Liver (tissue), 9 donors: ENCODE measurements around the gene LCA5. TPM values are rescaled to one million over a fixed set of nuclear protein-coding genes. Genes with fewer than 3 reads are reported as not detected.

Experiments used
- DNase-seq: peaks from one replicate; pipeline ENCODE4 v3.0.0-alpha.2; 2017; ENCODE audit warnings: low spot score
- H3K27ac ChIP-seq, 2 donors: one replicate each; pipeline ENCODE4 v1.7.0; 2013; ENCODE audit warnings: inconsistent platforms in 2 of 2, low read length in 2 of 2, control low read depth in 1 of 2, low read depth in 1 of 2, mild to moderate bottlenecking in 1 of 2
- H3K27me3 ChIP-seq, 4 donors: one replicate each; pipeline versions ENCODE4 v1.6.1 to v1.7.0; 2013; ENCODE audit warnings: low read length in 3 of 4, inconsistent platforms in 1 of 4, mild to moderate bottlenecking in 1 of 4, moderate library complexity in 1 of 4; ENCODE audit not compliant: control insufficient read depth in 4 of 4, insufficient read depth in 4 of 4
- H3K36me3 ChIP-seq, 4 donors: one replicate each; pipeline versions ENCODE4 v1.6.1 to v1.7.0; 2013; ENCODE audit warnings: low read length in 3 of 4, mild to moderate bottlenecking in 3 of 4, low read depth in 1 of 4, moderate library complexity in 1 of 4; ENCODE audit not compliant: control insufficient read depth in 4 of 4, insufficient read depth in 3 of 4
- H3K4me1 ChIP-seq, 4 donors: one replicate each; pipeline versions ENCODE4 v1.6.1 to v1.7.0; 2013; ENCODE audit warnings: low read length in 3 of 4, mild to moderate bottlenecking in 3 of 4, moderate library complexity in 1 of 4; ENCODE audit not compliant: control insufficient read depth in 4 of 4, insufficient read depth in 4 of 4
- H3K4me3 ChIP-seq, 3 donors: one replicate each; pipeline versions ENCODE4 v1.6.1 to v1.7.0; 2013; ENCODE audit warnings: low read length in 3 of 3, control low read depth in 1 of 3, low read depth in 1 of 3, mild to moderate bottlenecking in 1 of 3
- H3K9ac ChIP-seq, 2 donors: one replicate each; pipeline ENCODE4 v1.7.0; 2013; ENCODE audit warnings: low read length in 2 of 2, mild to moderate bottlenecking in 2 of 2, moderate library complexity in 2 of 2, control low read depth in 1 of 2, low read depth in 1 of 2
- H3K9me3 ChIP-seq, 4 donors: one replicate each; pipeline versions ENCODE4 v1.6.1 to v1.7.0; 2013; ENCODE audit warnings: low read length in 3 of 4; ENCODE audit not compliant: control insufficient read depth in 4 of 4
- EGR1 ChIP-seq, 2 donors: IDR thresholded peaks; 2 replicates each; pipeline ENCODE4 v1.6.1; 2016 to 2018; ENCODE audit warnings: antibody characterized with exemption in 2 of 2, low read depth in 2 of 2
- FOXA1 ChIP-seq: IDR thresholded peaks from 2 replicates; pipeline ENCODE4 v1.6.1; 2016; ENCODE audit warnings: antibody characterized with exemption
- FOXA2 ChIP-seq: IDR thresholded peaks from 2 replicates; pipeline ENCODE4 v1.6.1; 2016; ENCODE audit warnings: antibody characterized with exemption
- GABPA ChIP-seq, 2 donors: IDR thresholded peaks in 1 of 2; conservative IDR thresholded peaks in 1 of 2; 2 replicates each; pipeline ENCODE4 v1.6.1; 2016; ENCODE audit warnings: antibody characterized with exemption in 2 of 2, mild to moderate bottlenecking in 1 of 2, moderate library complexity in 1 of 2
- HNF4A ChIP-seq, 2 donors: conservative IDR thresholded peaks; 2 replicates each; pipeline ENCODE4 v1.6.1; 2016; ENCODE audit warnings: antibody characterized with exemption in 2 of 2, mild to moderate bottlenecking in 2 of 2
- HNF4G ChIP-seq: IDR thresholded peaks from 2 replicates; pipeline ENCODE4 v1.6.1; 2016; ENCODE audit warnings: antibody characterized with exemption
- JUND ChIP-seq, 2 donors: IDR thresholded peaks; 2 replicates each; pipeline ENCODE4 v1.6.1; 2016; ENCODE audit warnings: antibody characterized with exemption in 2 of 2
- MAX ChIP-seq: IDR thresholded peaks from 2 replicates; pipeline ENCODE4 v1.6.1; 2016; ENCODE audit warnings: antibody characterized with exemption
- NR2F2 ChIP-seq: IDR thresholded peaks from 2 replicates; pipeline ENCODE4 v1.6.1; 2016; ENCODE audit warnings: antibody characterized with exemption
- RAD21 ChIP-seq, 2 donors: IDR thresholded peaks; 2 replicates each; pipeline ENCODE4 v1.6.1; 2016; ENCODE audit warnings: antibody characterized with exemption in 2 of 2, mild to moderate bottlenecking in 2 of 2
- RXRA ChIP-seq, 2 donors: IDR thresholded peaks; 2 replicates each; pipeline ENCODE4 v1.6.1; 2017 to 2018; ENCODE audit warnings: antibody characterized with exemption in 2 of 2, mild to moderate bottlenecking in 1 of 2
- SP1 ChIP-seq: IDR thresholded peaks from 2 replicates; pipeline ENCODE4 v1.6.1; 2018; ENCODE audit warnings: antibody characterized with exemption, mild to moderate bottlenecking
- TAF1 ChIP-seq: conservative IDR thresholded peaks from 2 replicates; pipeline ENCODE4 v1.6.1; 2016; ENCODE audit warnings: antibody characterized with exemption, mild to moderate bottlenecking
- YY1 ChIP-seq: IDR thresholded peaks from 2 replicates; pipeline ENCODE4 v1.6.1; 2016; ENCODE audit warnings: antibody characterized with exemption, mild to moderate bottlenecking
- WGBS: extraction: QIAGEN DNeasy Blood & Tissue Kit; methylation state at CpG from one replicate; pipeline ENCODE4 v1.1.7; 2013; 5-methylcytosine and 5-hydroxymethylcytosine counted together
- polyA plus RNA-seq, 2 donors: library from polyadenylated mRNA; stranded (reverse) in 1 of 2; unstranded in 1 of 2; fragments of 200-250 nt in 1 of 2; fragments of >200 nt in 1 of 2; fragmentation: Nextera tagmentation in 1 of 2; extraction: Ambion mirVana in 1 of 2; gene quantifications; one replicate each; pipeline versions ENCODE4 v1.2.1 to v1.2.3, GENCODE V29; 2013 to 2015
- total RNA-seq, 2 donors: library from RNA; depleted of rRNA; stranded (reverse); fragments of >200 nt; gene quantifications; one replicate each; pipeline ENCODE4 v1.2.3, GENCODE V29; 2014
- TF ChIP-seq, protein P1 (sequence below): IDR thresholded peaks from 2 replicates; pipeline ENCODE4 v1.6.1; 2016; ENCODE audit warnings: antibody characterized with exemption, mild to moderate bottlenecking
- TF ChIP-seq, protein P2 (sequence below): IDR thresholded peaks from 2 replicates; pipeline ENCODE4 v1.6.1; 2016; ENCODE audit warnings: antibody characterized with exemption
- TF ChIP-seq, protein P3 (sequence below): IDR thresholded peaks from 2 replicates; pipeline ENCODE4 v1.6.1; 2016; ENCODE audit warnings: antibody characterized with exemption
- TF ChIP-seq, protein P4 (sequence below): fragments of 150-350 bp; IDR thresholded peaks from 2 replicates; pipeline ENCODE4 v1.5.1; 2017; ENCODE audit warnings: improper control_type of control experiment, low read depth, low read length; ENCODE audit not compliant: missing input control
- donor health status: healthy.
- donor health status: healthy.
- donor health status: healthy.
- donor health status: healthy.
- donor health status: healthy.

Gene LCA5
- total and polyA plus RNA-seq, 4 donors, result 0.39 to 1.8 (median 0.65) TPM

DNA sequence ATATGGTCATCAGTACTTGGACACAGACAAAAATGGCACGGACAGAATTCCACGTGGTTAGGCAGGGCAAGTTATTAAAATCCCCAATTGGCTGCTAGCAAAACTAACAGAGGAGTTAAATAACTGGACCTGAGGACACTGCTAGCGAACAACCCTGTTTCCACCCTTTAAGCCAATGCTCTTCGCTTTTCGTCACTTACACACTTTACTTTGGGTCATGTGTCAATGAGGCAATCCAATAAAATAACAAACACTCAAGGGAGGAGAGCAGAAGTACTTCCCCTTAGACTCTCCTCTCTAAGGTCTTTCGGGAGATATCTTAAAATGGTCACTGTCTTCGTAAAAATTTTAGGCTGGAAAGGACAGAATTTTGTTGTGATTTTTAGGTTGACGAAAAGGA, 68.6 kb downstream of the LCA5 start:
- no peaks in the 10 kb centered on the region for H3K9me3 ChIP-seq
- WGBS, result 76% methylated on average over 8 of the region's 8 CpGs
- no peak overlapping the region for H3K4me3 ChIP-seq
- no peaks in the 10 kb centered on the region for H3K4me1 ChIP-seq
- no peak overlapping the region for H3K9ac ChIP-seq
- TF ChIP-seq YY1 (no peak), TAF1 (no peak), EGR1 (IDR thresholded peaks at IDR 0.05; ENCODE audit: low read depth in 2 of 2) (no peak), FOXA2 (no peak), RAD21 (IDR thresholded peaks at IDR 0.05) (no peak), MAX (no peak), FOXA1 (no peak), HNF4A (conservative IDR thresholded peaks at IDR 0.05) (no peak), NR2F2 (no peak), SP1 (no peak), GABPA (IDR thresholded peaks at IDR 0.05 in 1 of 2, conservative IDR thresholded peaks at IDR 0.05 in 1 of 2) (no peak), HNF4G (no peak), RXRA (IDR thresholded peaks at IDR 0.05) (no peak), JUND (IDR thresholded peaks at IDR 0.05) (no peak)
- TF ChIP-seq, protein P1, sequence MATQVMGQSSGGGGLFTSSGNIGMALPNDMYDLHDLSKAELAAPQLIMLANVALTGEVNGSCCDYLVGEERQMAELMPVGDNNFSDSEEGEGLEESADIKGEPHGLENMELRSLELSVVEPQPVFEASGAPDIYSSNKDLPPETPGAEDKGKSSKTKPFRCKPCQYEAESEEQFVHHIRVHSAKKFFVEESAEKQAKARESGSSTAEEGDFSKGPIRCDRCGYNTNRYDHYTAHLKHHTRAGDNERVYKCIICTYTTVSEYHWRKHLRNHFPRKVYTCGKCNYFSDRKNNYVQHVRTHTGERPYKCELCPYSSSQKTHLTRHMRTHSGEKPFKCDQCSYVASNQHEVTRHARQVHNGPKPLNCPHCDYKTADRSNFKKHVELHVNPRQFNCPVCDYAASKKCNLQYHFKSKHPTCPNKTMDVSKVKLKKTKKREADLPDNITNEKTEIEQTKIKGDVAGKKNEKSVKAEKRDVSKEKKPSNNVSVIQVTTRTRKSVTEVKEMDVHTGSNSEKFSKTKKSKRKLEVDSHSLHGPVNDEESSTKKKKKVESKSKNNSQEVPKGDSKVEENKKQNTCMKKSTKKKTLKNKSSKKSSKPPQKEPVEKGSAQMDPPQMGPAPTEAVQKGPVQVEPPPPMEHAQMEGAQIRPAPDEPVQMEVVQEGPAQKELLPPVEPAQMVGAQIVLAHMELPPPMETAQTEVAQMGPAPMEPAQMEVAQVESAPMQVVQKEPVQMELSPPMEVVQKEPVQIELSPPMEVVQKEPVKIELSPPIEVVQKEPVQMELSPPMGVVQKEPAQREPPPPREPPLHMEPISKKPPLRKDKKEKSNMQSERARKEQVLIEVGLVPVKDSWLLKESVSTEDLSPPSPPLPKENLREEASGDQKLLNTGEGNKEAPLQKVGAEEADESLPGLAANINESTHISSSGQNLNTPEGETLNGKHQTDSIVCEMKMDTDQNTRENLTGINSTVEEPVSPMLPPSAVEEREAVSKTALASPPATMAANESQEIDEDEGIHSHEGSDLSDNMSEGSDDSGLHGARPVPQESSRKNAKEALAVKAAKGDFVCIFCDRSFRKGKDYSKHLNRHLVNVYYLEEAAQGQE, result no peak
- TF ChIP-seq, protein P2, sequence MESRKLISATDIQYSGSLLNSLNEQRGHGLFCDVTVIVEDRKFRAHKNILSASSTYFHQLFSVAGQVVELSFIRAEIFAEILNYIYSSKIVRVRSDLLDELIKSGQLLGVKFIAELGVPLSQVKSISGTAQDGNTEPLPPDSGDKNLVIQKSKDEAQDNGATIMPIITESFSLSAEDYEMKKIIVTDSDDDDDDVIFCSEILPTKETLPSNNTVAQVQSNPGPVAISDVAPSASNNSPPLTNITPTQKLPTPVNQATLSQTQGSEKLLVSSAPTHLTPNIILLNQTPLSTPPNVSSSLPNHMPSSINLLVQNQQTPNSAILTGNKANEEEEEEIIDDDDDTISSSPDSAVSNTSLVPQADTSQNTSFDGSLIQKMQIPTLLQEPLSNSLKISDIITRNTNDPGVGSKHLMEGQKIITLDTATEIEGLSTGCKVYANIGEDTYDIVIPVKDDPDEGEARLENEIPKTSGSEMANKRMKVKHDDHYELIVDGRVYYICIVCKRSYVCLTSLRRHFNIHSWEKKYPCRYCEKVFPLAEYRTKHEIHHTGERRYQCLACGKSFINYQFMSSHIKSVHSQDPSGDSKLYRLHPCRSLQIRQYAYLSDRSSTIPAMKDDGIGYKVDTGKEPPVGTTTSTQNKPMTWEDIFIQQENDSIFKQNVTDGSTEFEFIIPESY, result no peak
- TF ChIP-seq, protein P3, sequence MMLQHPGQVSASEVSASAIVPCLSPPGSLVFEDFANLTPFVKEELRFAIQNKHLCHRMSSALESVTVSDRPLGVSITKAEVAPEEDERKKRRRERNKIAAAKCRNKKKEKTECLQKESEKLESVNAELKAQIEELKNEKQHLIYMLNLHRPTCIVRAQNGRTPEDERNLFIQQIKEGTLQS, result no peak
- TF ChIP-seq, protein P4, sequence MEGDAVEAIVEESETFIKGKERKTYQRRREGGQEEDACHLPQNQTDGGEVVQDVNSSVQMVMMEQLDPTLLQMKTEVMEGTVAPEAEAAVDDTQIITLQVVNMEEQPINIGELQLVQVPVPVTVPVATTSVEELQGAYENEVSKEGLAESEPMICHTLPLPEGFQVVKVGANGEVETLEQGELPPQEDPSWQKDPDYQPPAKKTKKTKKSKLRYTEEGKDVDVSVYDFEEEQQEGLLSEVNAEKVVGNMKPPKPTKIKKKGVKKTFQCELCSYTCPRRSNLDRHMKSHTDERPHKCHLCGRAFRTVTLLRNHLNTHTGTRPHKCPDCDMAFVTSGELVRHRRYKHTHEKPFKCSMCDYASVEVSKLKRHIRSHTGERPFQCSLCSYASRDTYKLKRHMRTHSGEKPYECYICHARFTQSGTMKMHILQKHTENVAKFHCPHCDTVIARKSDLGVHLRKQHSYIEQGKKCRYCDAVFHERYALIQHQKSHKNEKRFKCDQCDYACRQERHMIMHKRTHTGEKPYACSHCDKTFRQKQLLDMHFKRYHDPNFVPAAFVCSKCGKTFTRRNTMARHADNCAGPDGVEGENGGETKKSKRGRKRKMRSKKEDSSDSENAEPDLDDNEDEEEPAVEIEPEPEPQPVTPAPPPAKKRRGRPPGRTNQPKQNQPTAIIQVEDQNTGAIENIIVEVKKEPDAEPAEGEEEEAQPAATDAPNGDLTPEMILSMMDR, result no peak
- H3K27me3 ChIP-seq, result no peaks in the 10 kb centered on the region
- no peak for DNase-seq
- H3K36me3 ChIP-seq, result no peaks in the 10 kb centered on the region
- H3K27ac ChIP-seq, result no peak overlapping the region
